Liver (tissue), 9 donors: Measurements from ENCODE around the gene DPYD. TPM values are rescaled to one million over a fixed set of nuclear protein-coding genes. Genes with fewer than 3 reads are reported as not detected.

Source experiments
- DNase-seq: peaks from one replicate; pipeline ENCODE4 v3.0.0-alpha.2; 2017; ENCODE audit warnings: low spot score
- H3K27ac ChIP-seq, 2 donors: one replicate each; pipeline ENCODE4 v1.7.0; 2013; ENCODE audit warnings: inconsistent platforms in 2 of 2, low read length in 2 of 2, control low read depth in 1 of 2, low read depth in 1 of 2, mild to moderate bottlenecking in 1 of 2
- H3K27me3 ChIP-seq, 4 donors: one replicate each; pipeline versions ENCODE4 v1.6.1 to v1.7.0; 2013; ENCODE audit warnings: low read length in 3 of 4, inconsistent platforms in 1 of 4, mild to moderate bottlenecking in 1 of 4, moderate library complexity in 1 of 4; ENCODE audit not compliant: control insufficient read depth in 4 of 4, insufficient read depth in 4 of 4
- H3K36me3 ChIP-seq, 4 donors: one replicate each; pipeline versions ENCODE4 v1.6.1 to v1.7.0; 2013; ENCODE audit warnings: low read length in 3 of 4, mild to moderate bottlenecking in 3 of 4, low read depth in 1 of 4, moderate library complexity in 1 of 4; ENCODE audit not compliant: control insufficient read depth in 4 of 4, insufficient read depth in 3 of 4
- H3K4me1 ChIP-seq, 4 donors: one replicate each; pipeline versions ENCODE4 v1.6.1 to v1.7.0; 2013; ENCODE audit warnings: low read length in 3 of 4, mild to moderate bottlenecking in 3 of 4, moderate library complexity in 1 of 4; ENCODE audit not compliant: control insufficient read depth in 4 of 4, insufficient read depth in 4 of 4
- H3K4me3 ChIP-seq, 3 donors: one replicate each; pipeline versions ENCODE4 v1.6.1 to v1.7.0; 2013; ENCODE audit warnings: low read length in 3 of 3, control low read depth in 1 of 3, low read depth in 1 of 3, mild to moderate bottlenecking in 1 of 3
- H3K9ac ChIP-seq, 2 donors: one replicate each; pipeline ENCODE4 v1.7.0; 2013; ENCODE audit warnings: low read length in 2 of 2, mild to moderate bottlenecking in 2 of 2, moderate library complexity in 2 of 2, control low read depth in 1 of 2, low read depth in 1 of 2
- H3K9me3 ChIP-seq, 4 donors: one replicate each; pipeline versions ENCODE4 v1.6.1 to v1.7.0; 2013; ENCODE audit warnings: low read length in 3 of 4; ENCODE audit not compliant: control insufficient read depth in 4 of 4
- CTCF ChIP-seq: fragments of 150-350 bp; IDR thresholded peaks from 2 replicates; pipeline ENCODE4 v1.5.1; 2017; ENCODE audit warnings: improper control_type of control experiment, low read depth, low read length; ENCODE audit not compliant: missing input control
- EGR1 ChIP-seq, 2 donors: IDR thresholded peaks; 2 replicates each; pipeline ENCODE4 v1.6.1; 2016 to 2018; ENCODE audit warnings: antibody characterized with exemption in 2 of 2, low read depth in 2 of 2
- FOXA2 ChIP-seq: IDR thresholded peaks from 2 replicates; pipeline ENCODE4 v1.6.1; 2016; ENCODE audit warnings: antibody characterized with exemption
- GABPA ChIP-seq, 2 donors: IDR thresholded peaks in 1 of 2; conservative IDR thresholded peaks in 1 of 2; 2 replicates each; pipeline ENCODE4 v1.6.1; 2016; ENCODE audit warnings: antibody characterized with exemption in 2 of 2, mild to moderate bottlenecking in 1 of 2, moderate library complexity in 1 of 2
- HNF4A ChIP-seq, 2 donors: conservative IDR thresholded peaks; 2 replicates each; pipeline ENCODE4 v1.6.1; 2016; ENCODE audit warnings: antibody characterized with exemption in 2 of 2, mild to moderate bottlenecking in 2 of 2
- HNF4G ChIP-seq: IDR thresholded peaks from 2 replicates; pipeline ENCODE4 v1.6.1; 2016; ENCODE audit warnings: antibody characterized with exemption
- JUND ChIP-seq, 2 donors: IDR thresholded peaks; 2 replicates each; pipeline ENCODE4 v1.6.1; 2016; ENCODE audit warnings: antibody characterized with exemption in 2 of 2
- NR2F2 ChIP-seq: IDR thresholded peaks from 2 replicates; pipeline ENCODE4 v1.6.1; 2016; ENCODE audit warnings: antibody characterized with exemption
- RAD21 ChIP-seq, 2 donors: IDR thresholded peaks; 2 replicates each; pipeline ENCODE4 v1.6.1; 2016; ENCODE audit warnings: antibody characterized with exemption in 2 of 2, mild to moderate bottlenecking in 2 of 2
- REST ChIP-seq: IDR thresholded peaks from 2 replicates; pipeline ENCODE4 v1.6.1; 2016; ENCODE audit warnings: antibody characterized with exemption, mild to moderate bottlenecking
- RXRA ChIP-seq, 2 donors: IDR thresholded peaks; 2 replicates each; pipeline ENCODE4 v1.6.1; 2017 to 2018; ENCODE audit warnings: antibody characterized with exemption in 2 of 2, mild to moderate bottlenecking in 1 of 2
- SP1 ChIP-seq: IDR thresholded peaks from 2 replicates; pipeline ENCODE4 v1.6.1; 2018; ENCODE audit warnings: antibody characterized with exemption, mild to moderate bottlenecking
- TAF1 ChIP-seq: conservative IDR thresholded peaks from 2 replicates; pipeline ENCODE4 v1.6.1; 2016; ENCODE audit warnings: antibody characterized with exemption, mild to moderate bottlenecking
- YY1 ChIP-seq: IDR thresholded peaks from 2 replicates; pipeline ENCODE4 v1.6.1; 2016; ENCODE audit warnings: antibody characterized with exemption, mild to moderate bottlenecking
- WGBS: extraction: QIAGEN DNeasy Blood & Tissue Kit; methylation state at CpG from one replicate; pipeline ENCODE4 v1.1.7; 2013; 5-methylcytosine and 5-hydroxymethylcytosine counted together
- polyA plus RNA-seq, 2 donors: library from polyadenylated mRNA; stranded (reverse) in 1 of 2; unstranded in 1 of 2; fragments of 200-250 nt in 1 of 2; fragments of >200 nt in 1 of 2; fragmentation: Nextera tagmentation in 1 of 2; extraction: Ambion mirVana in 1 of 2; gene quantifications; one replicate each; pipeline versions ENCODE4 v1.2.1 to v1.2.3, GENCODE V29; 2013 to 2015
- total RNA-seq, 2 donors: library from RNA; depleted of rRNA; stranded (reverse); fragments of >200 nt; gene quantifications; one replicate each; pipeline ENCODE4 v1.2.3, GENCODE V29; 2014
- TF ChIP-seq, protein P1 (sequence below): IDR thresholded peaks from 2 replicates; pipeline ENCODE4 v1.6.1; 2016; ENCODE audit warnings: antibody characterized with exemption
- TF ChIP-seq, protein P2 (sequence below): IDR thresholded peaks from 2 replicates; pipeline ENCODE4 v1.6.1; 2016; ENCODE audit warnings: antibody characterized with exemption
- donor health status: healthy.
- donor health status: healthy.
- donor health status: healthy.
- donor health status: healthy.
- donor health status: healthy.

DPYD gene
- total and polyA plus RNA-seq, 4 donors = 16.2 to 142 (median 47.0) TPM

- H3K27ac ChIP-seq = peak overlapping the region in 1 of 2 donors; percentile 6
Observed at GRCh38 chr1:97849345-97850340, 71.2 kb downstream of the DPYD start.

GRCh38 chr1:97845805-97846204 lies 75.0 kb downstream of the DPYD start:
- Histone ChIP-seq H3K4me1 (no peaks in the 10 kb centered on the region), H3K27ac (no peak overlapping the region), H3K9me3 (peaks cover 0 to 8% (median 4%) of the 10 kb centered on the region in 4 donors), H3K9ac (no peak overlapping the region), H3K36me3 (peaks cover 3 to 10% (median 8%) of the 10 kb centered on the region in 4 donors), H3K27me3 (no peaks in the 10 kb centered on the region), H3K4me3 (peak overlapping the region in 1 of 3 donors; percentile 14)
- 98% methylated on average over 10 of the region's 10 CpGs for WGBS
- no peak for DNase-seq
- TF ChIP-seq HNF4G (no peak), RXRA (IDR thresholded peaks at IDR 0.05) (no peak), RAD21 (IDR thresholded peaks at IDR 0.05) (no peak), CTCF (no peak), NR2F2 (no peak), REST (no peak), GABPA (IDR thresholded peaks at IDR 0.05 in 1 of 2, conservative IDR thresholded peaks at IDR 0.05 in 1 of 2) (no peak), EGR1 (IDR thresholded peaks at IDR 0.05; ENCODE audit: low read depth in 2 of 2) (no peak), HNF4A (conservative IDR thresholded peaks at IDR 0.05) (no peak), YY1 (no peak), SP1 (no peak), FOXA2 (no peak), TAF1 (no peak)
- TF ChIP-seq, protein P1, sequence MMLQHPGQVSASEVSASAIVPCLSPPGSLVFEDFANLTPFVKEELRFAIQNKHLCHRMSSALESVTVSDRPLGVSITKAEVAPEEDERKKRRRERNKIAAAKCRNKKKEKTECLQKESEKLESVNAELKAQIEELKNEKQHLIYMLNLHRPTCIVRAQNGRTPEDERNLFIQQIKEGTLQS = no peak
- TF ChIP-seq, protein P2, sequence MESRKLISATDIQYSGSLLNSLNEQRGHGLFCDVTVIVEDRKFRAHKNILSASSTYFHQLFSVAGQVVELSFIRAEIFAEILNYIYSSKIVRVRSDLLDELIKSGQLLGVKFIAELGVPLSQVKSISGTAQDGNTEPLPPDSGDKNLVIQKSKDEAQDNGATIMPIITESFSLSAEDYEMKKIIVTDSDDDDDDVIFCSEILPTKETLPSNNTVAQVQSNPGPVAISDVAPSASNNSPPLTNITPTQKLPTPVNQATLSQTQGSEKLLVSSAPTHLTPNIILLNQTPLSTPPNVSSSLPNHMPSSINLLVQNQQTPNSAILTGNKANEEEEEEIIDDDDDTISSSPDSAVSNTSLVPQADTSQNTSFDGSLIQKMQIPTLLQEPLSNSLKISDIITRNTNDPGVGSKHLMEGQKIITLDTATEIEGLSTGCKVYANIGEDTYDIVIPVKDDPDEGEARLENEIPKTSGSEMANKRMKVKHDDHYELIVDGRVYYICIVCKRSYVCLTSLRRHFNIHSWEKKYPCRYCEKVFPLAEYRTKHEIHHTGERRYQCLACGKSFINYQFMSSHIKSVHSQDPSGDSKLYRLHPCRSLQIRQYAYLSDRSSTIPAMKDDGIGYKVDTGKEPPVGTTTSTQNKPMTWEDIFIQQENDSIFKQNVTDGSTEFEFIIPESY = no peak

More at GRCh38 chr1:97849345-97850340, 71.2 kb downstream of the DPYD start:
- 70% methylated on average over 4 of the region's 4 CpGs for WGBS
- no peak for DNase-seq
- Histone ChIP-seq H3K9me3 (peaks cover 0 to 8% (median 4%) of the 10 kb centered on the region in 4 donors), H3K36me3 (peaks cover 2 to 10% (median 8%) of the 10 kb centered on the region in 4 donors), H3K4me1 (no peaks in the 10 kb centered on the region), H3K27me3 (no peaks in the 10 kb centered on the region), H3K9ac (no peak overlapping the region), H3K4me3 (no peak overlapping the region)
- TF ChIP-seq GABPA (IDR thresholded peaks at IDR 0.05 in 1 of 2, conservative IDR thresholded peaks at IDR 0.05 in 1 of 2) (no peak), JUND (IDR thresholded peaks at IDR 0.05) (peak; percentile 76 to 77)
